Mesothelial cell of epicardium (in vitro differentiated cells): ENCODE data around the gene WRNIP1. TPM values are rescaled to one million over a fixed set of nuclear protein-coding genes. Genes with fewer than 3 reads are reported as not detected.
A peak's percentile ranks its signal among the peaks of the same experiment; 100 is the strongest.

Experiments
- DNase-seq, 2 experiments: peaks; one replicate each; pipeline ENCODE4 v3.0.0; 2021; ENCODE audit warnings: low spot score in 2 of 2; ENCODE audit not compliant: unreplicated experiment in 2 of 2
- H3K27ac Mint-ChIP-seq: 2 replicates; pipeline ENCODE4 v1.8.0; 2021; ENCODE audit warnings: mixed read lengths
- H3K27me3 Mint-ChIP-seq: 2 replicates; pipeline ENCODE4 v1.8.0; 2021; ENCODE audit warnings: low read depth, mixed read lengths
- H3K36me3 Mint-ChIP-seq: 2 replicates; pipeline ENCODE4 v1.8.0; 2021; ENCODE audit warnings: mixed read lengths
- H3K4me1 Mint-ChIP-seq: 2 replicates; pipeline ENCODE4 v1.8.0; 2021; ENCODE audit warnings: mixed read lengths
- H3K4me3 Mint-ChIP-seq: 2 replicates; pipeline ENCODE4 v1.8.0; 2021; ENCODE audit warnings: mild to moderate bottlenecking, moderate library complexity, mixed read lengths
- H3K9me3 Mint-ChIP-seq: 2 replicates; pipeline ENCODE4 v1.8.0; 2021; ENCODE audit warnings: mixed read lengths
- total RNA-seq: library from RNA; stranded (reverse); gene quantifications from 3 replicates; pipeline ENCODE4 v1.2.1, GENCODE V29; 2021
- TF ChIP-seq, protein P1 (sequence below): fragments of 200-600 bp; sonication (generic); IDR thresholded peaks from one replicate; pipeline ENCODE4 v1.5.0; 2021; ENCODE audit warnings: antibody characterized with exemption; ENCODE audit not compliant: unreplicated experiment

WRNIP1 gene
- total RNA-seq, 1 donor from 2014 or later: 41.3 TPM

DNA sequence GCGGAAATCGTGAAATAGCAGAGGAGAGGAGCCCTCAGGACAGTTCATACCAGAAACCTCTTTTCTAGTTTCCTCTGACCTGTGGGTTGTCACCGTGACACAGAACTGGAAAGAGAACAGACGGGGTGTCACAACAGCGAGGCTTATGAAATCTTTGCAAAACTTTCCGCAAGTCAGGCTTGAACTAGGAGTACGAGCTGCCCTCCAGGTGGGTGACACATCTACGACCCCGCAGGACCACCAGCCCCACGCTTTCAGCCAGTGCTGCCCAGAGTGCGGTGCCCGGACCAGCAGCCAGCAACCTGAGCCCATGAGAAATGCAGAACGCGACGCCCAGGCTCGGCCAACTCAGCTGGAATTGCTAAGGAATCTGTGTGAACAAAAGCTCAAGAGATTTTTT is 30.8 kb downstream of the WRNIP1 start:
- peaks cover 32% of the 10 kb centered on the region for H3K4me1 Mint-ChIP-seq
- TF ChIP-seq, protein P1, sequence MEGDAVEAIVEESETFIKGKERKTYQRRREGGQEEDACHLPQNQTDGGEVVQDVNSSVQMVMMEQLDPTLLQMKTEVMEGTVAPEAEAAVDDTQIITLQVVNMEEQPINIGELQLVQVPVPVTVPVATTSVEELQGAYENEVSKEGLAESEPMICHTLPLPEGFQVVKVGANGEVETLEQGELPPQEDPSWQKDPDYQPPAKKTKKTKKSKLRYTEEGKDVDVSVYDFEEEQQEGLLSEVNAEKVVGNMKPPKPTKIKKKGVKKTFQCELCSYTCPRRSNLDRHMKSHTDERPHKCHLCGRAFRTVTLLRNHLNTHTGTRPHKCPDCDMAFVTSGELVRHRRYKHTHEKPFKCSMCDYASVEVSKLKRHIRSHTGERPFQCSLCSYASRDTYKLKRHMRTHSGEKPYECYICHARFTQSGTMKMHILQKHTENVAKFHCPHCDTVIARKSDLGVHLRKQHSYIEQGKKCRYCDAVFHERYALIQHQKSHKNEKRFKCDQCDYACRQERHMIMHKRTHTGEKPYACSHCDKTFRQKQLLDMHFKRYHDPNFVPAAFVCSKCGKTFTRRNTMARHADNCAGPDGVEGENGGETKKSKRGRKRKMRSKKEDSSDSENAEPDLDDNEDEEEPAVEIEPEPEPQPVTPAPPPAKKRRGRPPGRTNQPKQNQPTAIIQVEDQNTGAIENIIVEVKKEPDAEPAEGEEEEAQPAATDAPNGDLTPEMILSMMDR: no peak
- DNase-seq: no peak
- H3K27me3 Mint-ChIP-seq: no peaks in the 10 kb centered on the region
- no peak overlapping the region for H3K4me3 Mint-ChIP-seq
- H3K9me3 Mint-ChIP-seq: no peaks in the 10 kb centered on the region
- H3K36me3 Mint-ChIP-seq: peaks cover 3% of the 10 kb centered on the region
- H3K27ac Mint-ChIP-seq: no peak overlapping the region

DNA sequence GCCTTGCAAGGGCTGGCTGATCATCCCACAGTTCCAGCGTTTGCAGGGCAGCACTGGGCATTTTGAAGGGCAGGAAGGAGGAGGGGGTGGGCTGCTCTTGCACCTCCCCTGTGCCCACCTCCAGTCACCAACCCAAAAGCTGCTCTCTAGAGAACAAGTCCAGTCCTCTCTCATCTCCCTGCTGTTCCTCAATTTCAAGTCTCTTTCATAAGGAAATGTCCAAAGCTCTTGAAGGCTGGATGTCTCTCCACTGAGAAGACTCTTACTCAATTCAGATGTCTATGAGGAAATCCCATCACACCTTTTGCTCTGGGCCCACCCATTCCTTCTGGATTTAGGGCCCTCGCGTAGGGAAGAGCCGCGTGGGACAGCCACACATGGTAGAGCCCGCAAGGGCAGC is 31.7 kb downstream of the WRNIP1 start:
- no peaks in the 10 kb centered on the region for H3K27me3 Mint-ChIP-seq

DNA sequence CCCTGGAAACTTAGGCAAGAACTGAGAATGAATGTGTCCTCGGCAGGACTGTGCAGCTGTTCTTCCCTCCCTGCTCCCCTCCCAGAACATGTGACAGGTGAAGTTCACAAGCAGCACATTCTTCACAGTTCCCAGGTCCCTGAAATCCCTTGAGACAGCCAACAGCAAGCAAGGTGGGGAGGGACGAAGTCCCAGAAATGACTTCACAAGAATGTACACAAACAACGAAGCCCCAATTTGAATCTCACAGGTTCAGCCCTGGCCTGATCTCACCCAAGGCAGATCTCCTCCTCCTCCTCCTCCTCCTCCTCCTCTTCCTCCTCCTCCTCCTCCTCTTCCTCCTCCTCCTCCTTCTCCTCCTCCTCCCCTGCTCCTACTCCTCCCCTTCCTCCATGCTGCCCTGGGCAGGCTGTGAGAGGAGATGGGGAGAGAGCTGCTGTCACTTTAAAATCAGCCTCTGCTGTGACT is 32.4 kb downstream of the WRNIP1 start:
- H3K27ac Mint-ChIP-seq: peak overlapping the region; percentile 92
- no peak for DNase-seq
- TF ChIP-seq, protein P1: no peak
- H3K4me1 Mint-ChIP-seq: peaks cover 28% of the 10 kb centered on the region
- no peaks in the 10 kb centered on the region for H3K9me3 Mint-ChIP-seq
- H3K36me3 Mint-ChIP-seq: peaks cover 3% of the 10 kb centered on the region
- no peak overlapping the region for H3K4me3 Mint-ChIP-seq
- no peaks in the 10 kb centered on the region for H3K27me3 Mint-ChIP-seq

More for the DNA sequence above, 31.7 kb downstream of the WRNIP1 start:
- Mint-ChIP-seq H3K4me1 (peaks cover 28% of the 10 kb centered on the region), H3K36me3 (peaks cover 3% of the 10 kb centered on the region), H3K27ac (peak overlapping the region; percentile 92), H3K9me3 (no peaks in the 10 kb centered on the region), H3K4me3 (no peak overlapping the region)
- TF ChIP-seq, protein P1: no peak
- DNase-seq: no peak

DNA sequence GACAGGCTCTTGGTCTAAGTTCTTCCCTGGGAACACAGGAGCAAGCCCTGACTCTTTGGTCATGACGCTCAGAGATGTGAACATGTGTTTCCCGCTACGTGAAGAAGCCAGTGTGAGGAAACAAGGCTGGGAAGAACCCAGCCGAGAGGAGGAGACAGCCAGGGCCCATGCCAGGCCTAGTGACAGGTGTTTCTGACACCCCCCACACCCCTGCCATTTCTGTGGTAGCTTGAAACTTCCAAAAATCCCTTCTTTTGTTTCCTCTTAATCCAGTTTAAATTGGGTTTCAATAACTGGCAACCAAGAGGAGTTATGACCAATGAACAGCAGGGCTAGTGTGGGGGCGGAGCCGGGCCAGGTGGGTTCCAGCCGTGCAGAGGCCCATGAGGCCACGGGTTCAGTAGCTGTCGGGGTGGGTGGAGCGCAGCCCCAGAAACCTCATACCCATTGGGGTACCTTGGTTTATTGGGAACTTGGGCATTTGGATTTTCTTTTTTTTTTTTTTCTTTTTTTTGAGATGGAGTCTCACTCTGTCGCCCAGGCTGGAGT is 33.5 kb downstream of the WRNIP1 start:
- H3K27ac Mint-ChIP-seq: peak overlapping the region; percentile 84
- no peak overlapping the region for H3K4me3 Mint-ChIP-seq
- no peaks in the 10 kb centered on the region for H3K27me3 Mint-ChIP-seq
- no peaks in the 10 kb centered on the region for H3K9me3 Mint-ChIP-seq
- TF ChIP-seq, protein P1: no peak
- no peak for DNase-seq
- peaks cover 3% of the 10 kb centered on the region for H3K36me3 Mint-ChIP-seq
- H3K4me1 Mint-ChIP-seq: peaks cover 28% of the 10 kb centered on the region

DNA sequence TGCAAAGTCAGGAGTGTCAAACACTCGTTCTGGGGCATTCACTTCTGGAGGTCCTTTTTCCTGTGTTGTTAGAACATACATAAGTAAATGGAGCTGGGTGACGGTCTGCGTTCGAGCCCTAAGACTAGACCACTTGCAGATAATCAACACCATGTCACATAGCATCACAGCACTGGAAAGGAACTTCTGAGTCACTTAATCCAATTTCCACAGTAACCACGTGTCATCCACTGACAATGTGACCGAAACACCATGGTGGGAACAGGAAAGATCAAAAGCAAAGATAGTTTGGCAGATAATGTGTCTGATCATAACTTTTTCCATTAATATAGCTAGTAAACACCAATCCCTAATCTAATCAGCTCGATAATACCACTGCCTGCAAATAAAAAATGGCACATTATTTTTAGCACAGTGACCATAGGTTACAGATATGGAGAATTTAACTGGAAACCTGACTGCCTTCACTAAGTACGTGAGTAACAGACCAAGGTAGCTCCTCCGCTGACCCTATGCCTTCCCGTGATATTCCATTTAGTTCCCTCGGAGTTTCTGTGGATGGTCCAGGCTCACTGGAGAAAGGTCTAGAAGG is 34.8 kb downstream of the WRNIP1 start:
- Mint-ChIP-seq H3K27ac (no peak overlapping the region), H3K27me3 (no peaks in the 10 kb centered on the region)

More for the DNA sequence above, 34.8 kb downstream of the WRNIP1 start:
- Mint-ChIP-seq H3K9me3 (no peaks in the 10 kb centered on the region), H3K4me1 (peaks cover 28% of the 10 kb centered on the region), H3K36me3 (peaks cover 3% of the 10 kb centered on the region), H3K4me3 (no peak overlapping the region)
- no peak for DNase-seq
- TF ChIP-seq, protein P1: no peak
